ENCODE measurements around the gene CADM4. TPM values are rescaled to one million over a fixed set of nuclear protein-coding genes. Genes with fewer than 3 reads are reported as not detected.
"Not testable (repeated sequence)": the region's sequence is repeated elsewhere in the genome, so short reads cannot be mapped to it uniquely, and the experiment has no call there.

Gene CADM4
- total RNA-seq, 1 experiment from 2014 or later, result 1.5 TPM

- DNase-seq (ENCODE audit: low read depth), result not testable (repeated sequence)
Measured at GRCh38 chr19:43587029-43587428, 52.6 kb downstream of the CADM4 start.

GRCh38 chr19:43586346-43586745 lies 53.3 kb downstream of the CADM4 start:
- no peak for DNase-seq (ENCODE audit: low read depth)

- DNase-seq (ENCODE audit: low read depth), result no peak
Measured at GRCh38 chr19:43584484-43584883, 55.2 kb downstream of the CADM4 start.

GRCh38 chr19:43582495-43582894 lies 57.2 kb downstream of the CADM4 start:
- DNase-seq (ENCODE audit: low read depth), result no peak

- DNase-seq (ENCODE audit: low read depth), result no peak
Measured at GRCh38 chr19:43581467-43581866, 58.2 kb downstream of the CADM4 start.

GRCh38 chr19:43578787-43579186 lies 60.9 kb downstream of the CADM4 start:
- no peak for DNase-seq (ENCODE audit: low read depth)

- no peak for DNase-seq (ENCODE audit: low read depth)
Measured at GRCh38 chr19:43575955-43576878, 63.4 kb downstream of the CADM4 start.

GRCh38 chr19:43575156-43575950 lies 64.3 kb downstream of the CADM4 start, which contains the start of the genes PINLYP and XRCC1:
Gene PINLYP, plus strand, starts transcription at chr19:43575801. Its CDS starts 1,391 bp downstream, at chr19:43577192.
Gene XRCC1, minus strand, starts transcription at chr19:43575527. Its CDS starts 69 bp downstream, at chr19:43575458.
- DNase-seq (ENCODE audit: low read depth), result peak; percentile 98

- peak; percentile 91 for DNase-seq (ENCODE audit: low read depth)
Measured at GRCh38 chr19:43574424-43575155, 65.1 kb downstream of the CADM4 start.

Small RNA genes within 50 kb of the gene (small RNA-seq; reads per million reads assigned to genes)
- not detected for gene RN7SL368P

Other genes with a start within 250 kb of the CADM4 start
- not detected in 2 replicates for gene TEX101, start 225.0 kb downstream of the CADM4 start, total RNA-seq (2014; rRNA removed; shearing (Covaris generic))
- not detected in 2 replicates for gene LYPD3, start 174.2 kb downstream of the CADM4 start, total RNA-seq (2014; rRNA removed; shearing (Covaris generic))
- gene PHLDB3, start 135.1 kb downstream of the CADM4 start, total RNA-seq (2014; rRNA removed; shearing (Covaris generic)), result 5.3 and 7.0 TPM in 2 replicates
- gene ETHE1, start 112.6 kb downstream of the CADM4 start, total RNA-seq (2014; rRNA removed; shearing (Covaris generic)), result 30.5 and 31.1 TPM in 2 replicates
- gene ZNF575, start 106.7 kb downstream of the CADM4 start, total RNA-seq (2014; rRNA removed; shearing (Covaris generic)), result not detected in 2 replicates
- 24.3 and 32.5 TPM in 2 replicates for gene XRCC1, start 64.3 kb downstream of the CADM4 start, total RNA-seq (2014; rRNA removed; shearing (Covaris generic))
- gene PINLYP, start 64.0 kb downstream of the CADM4 start, total RNA-seq (2014; rRNA removed; shearing (Covaris generic)), result 0.58 TPM in 1 of 2 replicates, not detected in the other
- gene IRGQ, start 43.7 kb downstream of the CADM4 start, total RNA-seq (2014; rRNA removed; shearing (Covaris generic)), result 7.1 and 12.4 TPM in 2 replicates
- gene ZNF576, start 43.3 kb downstream of the CADM4 start, total RNA-seq (2014; rRNA removed; shearing (Covaris generic)), result 19.4 and 19.9 TPM in 2 replicates
- gene SRRM5, start 27.8 kb downstream of the CADM4 start, total RNA-seq (2014; rRNA removed; shearing (Covaris generic)), result 0.03 TPM in 1 of 2 replicates, not detected in the other
- 23.6 and 24.8 TPM in 2 replicates for gene ZNF428, start 20.2 kb downstream of the CADM4 start, total RNA-seq (2014; rRNA removed; shearing (Covaris generic))
- gene PLAUR, start 30.3 kb upstream of the CADM4 start, total RNA-seq (2014; rRNA removed; shearing (Covaris generic)), result 217 and 240 TPM in 2 replicates
- not detected in 2 replicates for gene IRGC, start 76.2 kb upstream of the CADM4 start, total RNA-seq (2014; rRNA removed; shearing (Covaris generic))
- 29.0 and 37.5 TPM in 2 replicates for gene SMG9, start 115.1 kb upstream of the CADM4 start, total RNA-seq (2014; rRNA removed; shearing (Covaris generic))
- 108 and 120 TPM in 2 replicates for gene KCNN4, start 141.1 kb upstream of the CADM4 start, total RNA-seq (2014; rRNA removed; shearing (Covaris generic))
- gene LYPD5, start 162.6 kb upstream of the CADM4 start, total RNA-seq (2014; rRNA removed; shearing (Covaris generic)), result 0.07 and 0.37 TPM in 2 replicates
- 4.3 and 6.0 TPM in 2 replicates for gene ZNF283, start 187.5 kb upstream of the CADM4 start, total RNA-seq (2014; rRNA removed; shearing (Covaris generic))
- 1.1 and 1.2 TPM in 2 replicates for gene ZNF404, start 244.1 kb upstream of the CADM4 start, total RNA-seq (2014; rRNA removed; shearing (Covaris generic))

All from HT1080 (cell line).